Neutrophil (primary cell): ENCODE results near the gene UROC1.
A peak's percentile ranks its signal among the peaks of the same experiment; 100 is the strongest.

Experiments used
- H3K27ac ChIP-seq: fragments of 200-600 bp; sonication (generic); 2 replicates; pipeline ENCODE4 v1.5.1; 2016; ENCODE audit warnings: mild to moderate bottlenecking, moderate library complexity
- H3K27me3 ChIP-seq: fragments of 200-600 bp; sonication (generic); 2 replicates; pipeline ENCODE4 v1.6.0; 2016; ENCODE audit warnings: mild to moderate bottlenecking
- H3K36me3 ChIP-seq: fragments of 200-600 bp; sonication (generic); 2 replicates; pipeline ENCODE4 v1.5.1; 2017
- H3K4me1 ChIP-seq, 2 experiments: fragments of 200-600 bp in 1 of 2; sonication (generic) in 1 of 2; 1 replicate in 1 of 2; 2 replicates in 1 of 2; pipeline versions ENCODE4 v1.5.1 to v1.6.1; 2013 to 2016; ENCODE audit warnings: low read depth in 1 of 2, low read length in 1 of 2, mild to moderate bottlenecking in 1 of 2, moderate library complexity in 1 of 2; ENCODE audit not compliant: control insufficient read depth in 1 of 2, insufficient read depth in 1 of 2
- H3K4me3 ChIP-seq, 2 experiments: fragments of 200-600 bp in 1 of 2; sonication (generic) in 1 of 2; 1 replicate in 1 of 2; 2 replicates in 1 of 2; pipeline ENCODE4 v1.5.1; 2013 to 2016; ENCODE audit warnings: low read depth in 1 of 2, low read length in 1 of 2, mild to moderate bottlenecking in 1 of 2, moderate library complexity in 1 of 2
- H3K9me3 ChIP-seq: fragments of 200-600 bp; sonication (generic); 2 replicates; pipeline ENCODE4 v1.5.1; 2016
- CTCF ChIP-seq: fragments of 200-600 bp; sonication (generic); IDR thresholded peaks from 2 replicates; pipeline ENCODE4 v1.5.1; 2016; ENCODE audit warnings: antibody characterized with exemption

UROC1 gene

GRCh38 chr3:126497956-126498355, 19.6 kb downstream of the UROC1 start:
- H3K27ac ChIP-seq = no peak overlapping the region
- no peaks in the 10 kb centered on the region for H3K9me3 ChIP-seq
- H3K4me1 ChIP-seq = peaks cover 14 to 19% of the 10 kb centered on the region in 2 experiments
- no peak for TF ChIP-seq CTCF
- no peak overlapping the region for H3K4me3 ChIP-seq
- no peaks in the 10 kb centered on the region for H3K27me3 ChIP-seq
- no peaks in the 10 kb centered on the region for H3K36me3 ChIP-seq

DNA sequence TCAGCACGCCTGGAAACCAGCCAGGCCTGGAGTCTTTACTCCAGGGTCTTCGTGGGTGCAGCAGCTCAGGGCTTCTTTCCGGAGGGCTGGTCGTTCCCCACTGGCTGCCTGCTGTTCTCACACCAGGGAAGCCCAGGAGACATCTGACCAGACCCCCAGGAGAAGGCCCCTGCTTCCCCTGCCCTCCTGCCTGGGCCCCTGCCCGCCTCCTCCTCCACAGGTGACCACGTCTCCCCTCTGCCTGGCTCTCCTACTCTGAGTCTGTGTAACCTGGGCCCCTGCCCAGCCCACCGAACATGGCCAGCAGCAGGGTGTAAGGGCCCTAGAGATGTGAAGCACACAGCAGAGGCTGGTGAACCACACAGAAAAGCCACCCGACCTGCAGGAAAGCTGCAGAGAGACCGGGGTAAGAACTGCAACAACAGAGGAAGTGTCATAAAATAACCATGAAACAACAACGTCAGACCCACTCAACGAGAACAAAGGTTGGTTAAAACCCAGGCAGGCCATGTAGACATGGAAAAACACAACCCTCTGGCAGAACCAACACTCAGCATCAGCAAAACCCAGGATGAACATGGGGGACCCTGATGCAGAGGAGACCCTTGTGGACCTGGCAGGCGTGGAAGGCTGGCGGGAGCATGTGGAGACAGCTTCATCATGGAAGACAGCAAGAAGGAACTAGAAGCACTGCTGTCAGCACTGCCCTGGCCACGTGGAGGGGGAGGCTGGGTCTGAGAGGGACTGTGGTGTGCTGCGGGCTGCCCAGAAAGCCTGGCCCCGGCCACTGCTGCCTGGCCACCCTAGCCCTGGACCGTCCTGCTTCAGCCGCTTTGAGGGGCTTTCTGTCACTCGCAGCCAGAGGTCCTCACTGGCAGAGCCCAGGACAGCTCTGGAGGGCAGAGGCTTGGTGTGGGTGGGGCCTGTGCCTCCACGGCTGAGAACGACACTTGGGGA, 20.4 kb downstream of the UROC1 start:
- TF ChIP-seq CTCF = no peak
- no peaks in the 10 kb centered on the region for H3K27me3 ChIP-seq

DNA sequence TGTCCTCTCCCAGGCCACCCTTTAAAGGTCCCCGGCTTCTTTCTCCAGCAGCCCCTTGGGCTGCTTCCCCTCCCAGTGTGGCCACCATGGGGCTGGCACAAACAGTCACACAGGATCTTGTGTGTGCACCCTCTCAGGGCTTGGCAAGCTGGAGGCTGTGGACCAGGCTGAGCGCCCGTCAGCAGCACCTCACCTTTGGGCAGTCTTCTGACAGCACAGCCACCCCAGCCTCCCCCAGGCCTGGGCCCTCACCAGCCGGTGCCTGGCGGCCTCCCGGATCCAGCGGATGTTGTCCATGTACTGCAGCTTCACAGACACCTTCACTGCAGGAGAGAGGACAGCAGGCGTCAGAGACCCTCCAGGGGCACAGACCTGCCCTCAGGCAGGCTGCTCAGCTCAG, 21.8 kb downstream of the UROC1 start:
- no peak overlapping the region for H3K27ac ChIP-seq
- H3K4me3 ChIP-seq = no peak overlapping the region
- no peaks in the 10 kb centered on the region for H3K27me3 ChIP-seq
- no peak for TF ChIP-seq CTCF
- no peaks in the 10 kb centered on the region for H3K9me3 ChIP-seq
- no peaks in the 10 kb centered on the region for H3K36me3 ChIP-seq
- H3K4me1 ChIP-seq = peaks cover 28 to 37% of the 10 kb centered on the region in 2 experiments

More for the DNA sequence above, 20.4 kb downstream of the UROC1 start:
- Histone ChIP-seq H3K9me3 (no peaks in the 10 kb centered on the region), H3K4me1 (peaks cover 15 to 23% of the 10 kb centered on the region in 2 experiments), H3K27ac (peak overlapping the region; percentile 50), H3K4me3 (no peak overlapping the region), H3K36me3 (no peaks in the 10 kb centered on the region)

GRCh38 chr3:126494970-126495230, 22.7 kb downstream of the UROC1 start:
- no peak overlapping the region for H3K4me3 ChIP-seq
- peaks cover 37 to 46% of the 10 kb centered on the region in 2 experiments for H3K4me1 ChIP-seq
- H3K27ac ChIP-seq = no peak overlapping the region
- TF ChIP-seq CTCF = no peak
- H3K36me3 ChIP-seq = no peaks in the 10 kb centered on the region
- H3K27me3 ChIP-seq = no peaks in the 10 kb centered on the region
- H3K9me3 ChIP-seq = no peaks in the 10 kb centered on the region

GRCh38 chr3:126494204-126494969, 23.2 kb downstream of the UROC1 start:
- Histone ChIP-seq H3K36me3 (no peaks in the 10 kb centered on the region), H3K4me3 (no peak overlapping the region), H3K9me3 (no peaks in the 10 kb centered on the region), H3K27ac (no peak overlapping the region), H3K4me1 (peaks cover 42 to 51% of the 10 kb centered on the region in 2 experiments), H3K27me3 (no peaks in the 10 kb centered on the region)
- no peak for TF ChIP-seq CTCF
